H9 (cell line): ENCODE measurements around the gene STPG1. TPM values are rescaled to one million over a fixed set of nuclear protein-coding genes. Genes with fewer than 3 reads are reported as not detected.
A peak's percentile ranks its signal among the peaks of the same experiment; 100 is the strongest.

Experiments used
- DNase-seq: peaks from one replicate; pipeline ENCODE4 v3.0.0-alpha.2; 2017
- H2AFZ ChIP-seq: one replicate; pipeline ENCODE4 v1.6.1; 2013; ENCODE audit warnings: mild to moderate bottlenecking, low read length, control low read depth, moderate library complexity
- H2AK5ac ChIP-seq: 2 replicates; pipeline ENCODE4 v1.6.1; 2013; ENCODE audit warnings: low read length, control low read depth, mixed read lengths; ENCODE audit not compliant: insufficient read length
- H2BK120ac ChIP-seq: one replicate; pipeline ENCODE4 v1.6.1; 2013; ENCODE audit warnings: low read depth, mild to moderate bottlenecking, low read length, control low read depth, inconsistent platforms; ENCODE audit not compliant: poor library complexity, severe bottlenecking
- H2BK12ac ChIP-seq: 2 replicates; pipeline ENCODE4 v1.6.1; 2013; ENCODE audit warnings: low read length, control low read depth, mixed read lengths, low read depth; ENCODE audit not compliant: insufficient read length
- H2BK15ac ChIP-seq: 2 replicates; pipeline ENCODE4 v1.6.1; 2013; ENCODE audit warnings: low read depth, low read length, control low read depth
- H2BK20ac ChIP-seq: one replicate; pipeline ENCODE4 v1.6.1; 2013; ENCODE audit warnings: low read depth, mild to moderate bottlenecking, low read length, control low read depth, inconsistent platforms; ENCODE audit not compliant: poor library complexity, severe bottlenecking
- H2BK5ac ChIP-seq: 2 replicates; pipeline ENCODE4 v1.6.1; 2013; ENCODE audit warnings: low read length, control low read depth, mixed read lengths; ENCODE audit not compliant: insufficient read length
- H3K14ac ChIP-seq: 2 replicates; pipeline ENCODE4 v1.6.1; 2013; ENCODE audit warnings: low read length, control low read depth; ENCODE audit not compliant: insufficient read depth
- H3K18ac ChIP-seq: 2 replicates; pipeline ENCODE4 v1.6.1; 2013; ENCODE audit warnings: low read depth, mild to moderate bottlenecking, mixed read lengths, low read length, control low read depth; ENCODE audit not compliant: insufficient read length
- H3K23ac ChIP-seq: 2 replicates; pipeline ENCODE4 v1.6.1; 2013; ENCODE audit warnings: low read length, control low read depth, mixed read lengths, low read depth; ENCODE audit not compliant: insufficient read length
- H3K23me2 ChIP-seq: 2 replicates; pipeline ENCODE4 v1.6.1; 2013; ENCODE audit warnings: low read depth, mild to moderate bottlenecking, mixed read lengths, low read length, control low read depth; ENCODE audit not compliant: insufficient read length, poor library complexity, severe bottlenecking
- H3K27ac ChIP-seq: 2 replicates; pipeline ENCODE4 v1.5.1; 2013; ENCODE audit warnings: low read length, control low read depth, mixed read lengths, low read depth; ENCODE audit not compliant: insufficient read length
- H3K27me3 ChIP-seq: 2 replicates; pipeline ENCODE4 v1.6.1; 2013; ENCODE audit warnings: low read length, control low read depth, inconsistent platforms; ENCODE audit not compliant: insufficient read depth
- H3K4ac ChIP-seq: 2 replicates; pipeline ENCODE4 v1.6.1; 2013; ENCODE audit warnings: low read depth, mild to moderate bottlenecking, control low read depth, inconsistent platforms, low read length, moderate library complexity
- H3K4me1 ChIP-seq: 2 replicates; pipeline ENCODE4 v1.6.1; 2013; ENCODE audit warnings: low read length, control low read depth, inconsistent platforms; ENCODE audit not compliant: insufficient read depth
- H3K4me2 ChIP-seq: 2 replicates; pipeline ENCODE4 v1.6.1; 2013; ENCODE audit warnings: low read length, control low read depth, mixed read lengths; ENCODE audit not compliant: insufficient read length, insufficient read depth
- H3K56ac ChIP-seq: 2 replicates; pipeline ENCODE4 v1.6.1; 2013; ENCODE audit warnings: low read depth, mild to moderate bottlenecking, mixed read lengths, low read length, control low read depth; ENCODE audit not compliant: insufficient read length
- H3K79me1 ChIP-seq: 2 replicates; pipeline ENCODE4 v1.6.1; 2013; ENCODE audit warnings: low read depth, mild to moderate bottlenecking, moderate library complexity, low read length, control low read depth, inconsistent platforms; ENCODE audit not compliant: insufficient read depth, poor library complexity, severe bottlenecking
- H3K79me2 ChIP-seq: 2 replicates; pipeline ENCODE4 v1.6.1; 2013; ENCODE audit warnings: low read length, control low read depth, inconsistent platforms; ENCODE audit not compliant: insufficient read depth
- H3K9ac ChIP-seq: 2 replicates; pipeline ENCODE4 v1.6.1; 2013; ENCODE audit warnings: low read length, control low read depth, mixed read lengths; ENCODE audit not compliant: insufficient read length; ENCODE audit errors: extremely low read depth
- H3K9me3 ChIP-seq: one replicate; pipeline ENCODE4 v1.6.1; 2013; ENCODE audit warnings: low read depth, low read length, inconsistent platforms; ENCODE audit not compliant: control insufficient read depth
- H3T11ph ChIP-seq: one replicate; pipeline ENCODE4 v1.6.1; 2013; ENCODE audit warnings: mild to moderate bottlenecking, low read length, control low read depth, inconsistent platforms
- H4K20me1 ChIP-seq: one replicate; pipeline ENCODE4 v1.6.1; 2013; ENCODE audit not compliant: control insufficient read depth, insufficient read length, insufficient read depth
- H4K5ac ChIP-seq: 2 replicates; pipeline ENCODE4 v1.6.1; 2013; ENCODE audit warnings: low read depth, mild to moderate bottlenecking, mixed read lengths, low read length, control low read depth; ENCODE audit not compliant: insufficient read length
- H4K8ac ChIP-seq: replicated peaks from 2 replicates; pipeline ENCODE4 v1.6.1; 2013; ENCODE audit warnings: low read length, control low read depth, mixed read lengths, low read depth; ENCODE audit not compliant: insufficient read length
- H4K91ac ChIP-seq: 2 replicates; pipeline ENCODE4 v1.6.1; 2013; ENCODE audit warnings: low read depth, mild to moderate bottlenecking, moderate library complexity, mixed read lengths, low read length, control low read depth; ENCODE audit not compliant: insufficient read length
- H3K27ac Mint-ChIP-seq, 3 experiments: 2 replicates in 2 of 3; 3 replicates in 1 of 3; pipeline ENCODE4 v1.8.0; 2020 to 2021; ENCODE audit warnings: mixed read lengths in 3 of 3, mild to moderate bottlenecking in 1 of 3, moderate library complexity in 1 of 3
- H3K27me3 Mint-ChIP-seq: 2 replicates; pipeline ENCODE4 v1.8.0; 2021; ENCODE audit warnings: low read depth, mild to moderate bottlenecking, moderate library complexity, mixed read lengths
- H3K36me3 Mint-ChIP-seq, 3 experiments: 2 replicates in 2 of 3; 3 replicates in 1 of 3; pipeline ENCODE4 v1.8.0; 2020 to 2021; ENCODE audit warnings: low read depth in 3 of 3, mixed read lengths in 3 of 3; ENCODE audit not compliant: insufficient read depth in 1 of 3
- H3K4me1 Mint-ChIP-seq, 2 experiments: 2 replicates each; pipeline ENCODE4 v1.8.0; 2020; ENCODE audit warnings: mixed read lengths in 2 of 2
- H3K4me3 Mint-ChIP-seq, 2 experiments: 2 replicates in 1 of 2; 3 replicates in 1 of 2; pipeline ENCODE4 v1.8.0; 2020 to 2021; ENCODE audit warnings: mild to moderate bottlenecking in 2 of 2, mixed read lengths in 2 of 2, moderate library complexity in 1 of 2
- H3K9me3 Mint-ChIP-seq, 2 experiments: 2 replicates in 1 of 2; 3 replicates in 1 of 2; pipeline ENCODE4 v1.8.0; 2020; ENCODE audit warnings: mild to moderate bottlenecking in 2 of 2, mixed read lengths in 2 of 2, moderate library complexity in 1 of 2
- CTCF ChIP-seq: fragments of 200-600 bp; sonication (generic); conservative IDR thresholded peaks from 3 replicates; pipeline ENCODE4 v1.8.0; 2021; ENCODE audit warnings: antibody characterized with exemption, mild to moderate bottlenecking
- WGBS: extraction: QIAGEN DNeasy Blood & Tissue Kit; methylation state at CpG from one replicate; pipeline ENCODE4 v1.1.7; 2013; ENCODE audit warnings: missing lambda C conversion rate, low lambda C conversion rate, mixed read lengths; ENCODE audit not compliant: insufficient read length; ENCODE audit errors: extremely low coverage; 5-methylcytosine and 5-hydroxymethylcytosine counted together
- total RNA-seq: library from RNA; stranded (reverse); gene quantifications from 2 replicates; pipeline ENCODE4 v1.2.1, GENCODE V29; 2021

Gene STPG1
- total RNA-seq, 1 experiment from 2014 or later = 8.3 TPM

DNA sequence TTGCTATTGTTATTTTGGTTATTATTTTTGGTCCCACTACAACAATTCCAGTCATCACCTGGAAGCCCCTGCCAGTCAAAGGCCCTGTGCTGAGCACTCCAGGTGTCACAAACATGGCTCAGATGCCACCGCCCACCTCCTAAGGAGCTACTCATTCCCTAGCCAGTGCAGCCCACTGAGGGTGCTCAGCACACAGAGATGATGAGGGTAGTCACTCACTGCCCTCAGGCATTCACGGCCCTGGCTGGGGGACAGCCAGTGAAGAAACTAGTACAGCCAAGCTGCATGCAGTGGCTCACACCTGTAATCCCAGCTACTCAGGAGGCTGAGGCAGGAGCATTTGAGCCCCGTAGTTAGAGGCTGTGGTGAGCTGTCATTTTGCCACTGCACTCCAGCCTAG is 44.3 kb upstream of the STPG1 start:
- no peaks in the 10 kb centered on the region for H4K20me1 ChIP-seq
- no peak overlapping the region for H2BK20ac ChIP-seq
- H4K91ac ChIP-seq = no peak overlapping the region
- peaks cover 6 to 10% (median 9%) of the 10 kb centered on the region in 3 experiments; a peak in 4 of 7 replicates for H3K36me3 Mint-ChIP-seq
- no peak overlapping the region for H3K23ac ChIP-seq
- H3K56ac ChIP-seq = no peak overlapping the region
- H3K9me3 ChIP-seq = no peaks in the 10 kb centered on the region
- DNase-seq = no peak
- no peak overlapping the region for H3K27ac ChIP-seq
- H3K9ac ChIP-seq = no peak overlapping the region
- no peaks in the 10 kb centered on the region for H3K27me3 Mint-ChIP-seq
- H3K9me3 Mint-ChIP-seq = peaks cover 2 to 4% of the 10 kb centered on the region in 2 experiments; a peak in 2 of 5 replicates
- peak overlapping the region in 1 of 3 experiments; percentile 31; a peak in 1 of 7 replicates for H3K27ac Mint-ChIP-seq
- no peak overlapping the region for H4K5ac ChIP-seq
- no peak overlapping the region for H2BK5ac ChIP-seq
- H4K8ac ChIP-seq = no peak overlapping the region
- H3K27me3 ChIP-seq = no peaks in the 10 kb centered on the region
- no peaks in the 10 kb centered on the region for H3K79me1 ChIP-seq
- H3T11ph ChIP-seq = no peak overlapping the region
- H3K4me2 ChIP-seq = no peak overlapping the region
- H2AK5ac ChIP-seq = no peak overlapping the region
- no peaks in the 10 kb centered on the region for H3K23me2 ChIP-seq
- TF ChIP-seq CTCF = no peak
- H2BK120ac ChIP-seq = no peak overlapping the region
- no peak overlapping the region for H2BK15ac ChIP-seq
- H3K79me2 ChIP-seq = no peaks in the 10 kb centered on the region
- no CpG with 5 or more reads among the region's 3 CpGs for WGBS
- no peak overlapping the region for H2AFZ ChIP-seq
- H3K4me1 ChIP-seq = no peaks in the 10 kb centered on the region
- no peak overlapping the region for H2BK12ac ChIP-seq
- no peak overlapping the region for H3K18ac ChIP-seq
- no peak overlapping the region for H3K4ac ChIP-seq
- no peak overlapping the region for H3K4me3 Mint-ChIP-seq
- 0 out of 2 replicates have a peak overlapping the region, but pooled peaks have one; percentile 25 for H3K14ac ChIP-seq
- H3K4me1 Mint-ChIP-seq = peaks cover 0 to 4% of the 10 kb centered on the region in 2 experiments; a peak in 2 of 4 replicates
